ENCODE results near the gene RBBP5. TPM values are rescaled to one million over a fixed set of nuclear protein-coding genes. Genes with fewer than 3 reads are reported as not detected.

RBBP5 gene
- total RNA-seq, 1 experiment from 2014 or later: 17.3 TPM

DNA sequence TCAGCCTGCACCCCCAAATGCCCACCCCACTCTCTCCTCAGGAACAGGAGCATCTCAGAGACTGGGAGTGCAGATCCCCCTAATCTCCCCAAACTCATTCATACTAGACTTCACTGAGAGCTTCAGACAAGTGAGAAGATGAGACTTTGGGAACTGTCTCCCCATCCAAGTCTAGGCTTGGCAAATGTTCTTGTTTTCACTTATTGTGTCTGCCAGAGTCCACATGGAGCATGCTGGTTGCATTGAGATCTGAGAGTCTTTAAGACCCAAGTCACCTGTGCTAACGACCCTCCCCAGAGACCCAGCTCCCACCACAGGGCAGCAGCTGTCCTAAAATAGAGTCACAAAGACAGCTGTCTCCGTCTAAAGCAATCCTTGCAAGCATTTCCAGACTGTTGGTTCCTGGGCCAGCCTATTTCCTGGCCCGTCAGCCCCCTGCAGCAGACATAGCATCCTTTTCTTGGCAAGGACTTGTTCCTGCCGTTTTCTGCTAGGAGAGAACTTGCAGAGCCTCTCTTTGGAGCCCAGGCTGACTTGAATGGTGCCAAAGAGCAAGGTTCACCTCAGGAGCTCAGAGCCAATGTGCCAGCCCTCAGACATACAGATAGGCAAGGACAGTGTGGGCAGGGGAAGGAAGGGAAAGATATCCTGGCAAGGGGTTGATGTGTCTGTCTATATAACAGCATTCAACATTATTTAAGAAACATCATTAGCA, 80.6 kb downstream of the RBBP5 start:
- Mint-ChIP-seq H3K27ac (no peak overlapping the region), H3K9me3 (no peaks in the 10 kb centered on the region; a peak in 1 of 5 replicates), H3K4me3 (no peak overlapping the region), H3K36me3 (ENCODE audit: insufficient read depth in 1 of 3, low read depth in 3 of 3) (no peaks in the 10 kb centered on the region), H3K27me3 (ENCODE audit: low read depth) (peaks cover 80% of the 10 kb centered on the region), H3K4me1 (peaks cover 24 to 26% of the 10 kb centered on the region in 2 experiments)
- Histone ChIP-seq H3T11ph (ENCODE audit: low read length) (no peak overlapping the region), H3K9me3 (ENCODE audit: control insufficient read depth, low read depth, low read length) (no peaks in the 10 kb centered on the region), H4K91ac (ENCODE audit: insufficient read length, low read depth, low read length) (no peak overlapping the region), H2BK20ac (ENCODE audit: low read depth, low read length, poor library complexity, severe bottlenecking) (no peak overlapping the region), H3K23me2 (ENCODE audit: insufficient read length, low read depth, low read length, poor library complexity, severe bottlenecking) (no peaks in the 10 kb centered on the region), H4K5ac (ENCODE audit: insufficient read length, low read depth, low read length) (no peak overlapping the region), H2BK120ac (ENCODE audit: low read depth, low read length, poor library complexity, severe bottlenecking) (no peak overlapping the region), H3K18ac (ENCODE audit: insufficient read length, low read depth, low read length) (no peak overlapping the region), H2BK12ac (ENCODE audit: insufficient read length, low read depth, low read length) (no peak overlapping the region), H3K56ac (ENCODE audit: insufficient read length, low read depth, low read length) (no peak overlapping the region), H2BK15ac (ENCODE audit: low read depth, low read length) (no peak overlapping the region), H3K4ac (ENCODE audit: low read depth, low read length) (no peak overlapping the region), H3K23ac (ENCODE audit: insufficient read length, low read depth, low read length) (no peak overlapping the region), H2AFZ (ENCODE audit: low read length) (no peak overlapping the region), H4K20me1 (ENCODE audit: control insufficient read depth, insufficient read depth, insufficient read length) (no peaks in the 10 kb centered on the region), H3K27ac (ENCODE audit: insufficient read length, low read depth, low read length) (no peak overlapping the region), H4K8ac (replicated peaks; ENCODE audit: insufficient read length, low read depth, low read length) (no peak overlapping the region), H3K4me1 (ENCODE audit: insufficient read depth, low read length) (peaks cover 12% of the 10 kb centered on the region; the same call in 1 of the 2 replicates), H3K4me2 (ENCODE audit: insufficient read depth, insufficient read length, low read length) (no peak overlapping the region), H3K79me1 (ENCODE audit: insufficient read depth, low read depth, low read length, poor library complexity, severe bottlenecking) (no peaks in the 10 kb centered on the region), H3K27me3 (ENCODE audit: insufficient read depth, low read length) (no peaks in the 10 kb centered on the region; the same call in 1 of the 2 replicates), H2BK5ac (ENCODE audit: insufficient read length, low read length) (no peak overlapping the region), H2AK5ac (ENCODE audit: insufficient read length, low read length) (no peak overlapping the region), H3K14ac (ENCODE audit: insufficient read depth, low read length) (no peak overlapping the region), H3K9ac (ENCODE audit: extremely low read depth, insufficient read length, low read length) (no peak overlapping the region), H3K79me2 (ENCODE audit: insufficient read depth, low read length) (no peaks in the 10 kb centered on the region)
- TF ChIP-seq, protein P1, sequence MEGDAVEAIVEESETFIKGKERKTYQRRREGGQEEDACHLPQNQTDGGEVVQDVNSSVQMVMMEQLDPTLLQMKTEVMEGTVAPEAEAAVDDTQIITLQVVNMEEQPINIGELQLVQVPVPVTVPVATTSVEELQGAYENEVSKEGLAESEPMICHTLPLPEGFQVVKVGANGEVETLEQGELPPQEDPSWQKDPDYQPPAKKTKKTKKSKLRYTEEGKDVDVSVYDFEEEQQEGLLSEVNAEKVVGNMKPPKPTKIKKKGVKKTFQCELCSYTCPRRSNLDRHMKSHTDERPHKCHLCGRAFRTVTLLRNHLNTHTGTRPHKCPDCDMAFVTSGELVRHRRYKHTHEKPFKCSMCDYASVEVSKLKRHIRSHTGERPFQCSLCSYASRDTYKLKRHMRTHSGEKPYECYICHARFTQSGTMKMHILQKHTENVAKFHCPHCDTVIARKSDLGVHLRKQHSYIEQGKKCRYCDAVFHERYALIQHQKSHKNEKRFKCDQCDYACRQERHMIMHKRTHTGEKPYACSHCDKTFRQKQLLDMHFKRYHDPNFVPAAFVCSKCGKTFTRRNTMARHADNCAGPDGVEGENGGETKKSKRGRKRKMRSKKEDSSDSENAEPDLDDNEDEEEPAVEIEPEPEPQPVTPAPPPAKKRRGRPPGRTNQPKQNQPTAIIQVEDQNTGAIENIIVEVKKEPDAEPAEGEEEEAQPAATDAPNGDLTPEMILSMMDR (conservative IDR thresholded peaks at IDR 0.05): no peak
- DNase-seq: no peak
- WGBS (ENCODE audit: extremely low coverage, insufficient read length, low lambda C conversion rate): no CpG with 5 or more reads among the region's 4 CpGs
